Suprapubic skin (tissue), 3 donors: ENCODE measurements around the gene RXRB.

Experiments used
- POLR2A ChIP-seq, 2 donors: fragments of 450-650 bp; IDR thresholded peaks; one replicate each; pipeline ENCODE4 v1.6.1; 2017; ENCODE audit warnings: antibody characterized with exemption in 2 of 2, mild to moderate bottlenecking in 2 of 2, moderate library complexity in 2 of 2
- TF ChIP-seq, protein P1 (sequence below), 2 donors: fragments of 200-600 bp in 1 of 2; fragments of 450-650 bp in 1 of 2; sonication (generic) in 1 of 2; IDR thresholded peaks; one replicate each; pipeline ENCODE4 v1.5.1; 2016 to 2019; ENCODE audit warnings: antibody characterized with exemption in 2 of 2, mild to moderate bottlenecking in 1 of 2, moderate library complexity in 1 of 2

DNA sequence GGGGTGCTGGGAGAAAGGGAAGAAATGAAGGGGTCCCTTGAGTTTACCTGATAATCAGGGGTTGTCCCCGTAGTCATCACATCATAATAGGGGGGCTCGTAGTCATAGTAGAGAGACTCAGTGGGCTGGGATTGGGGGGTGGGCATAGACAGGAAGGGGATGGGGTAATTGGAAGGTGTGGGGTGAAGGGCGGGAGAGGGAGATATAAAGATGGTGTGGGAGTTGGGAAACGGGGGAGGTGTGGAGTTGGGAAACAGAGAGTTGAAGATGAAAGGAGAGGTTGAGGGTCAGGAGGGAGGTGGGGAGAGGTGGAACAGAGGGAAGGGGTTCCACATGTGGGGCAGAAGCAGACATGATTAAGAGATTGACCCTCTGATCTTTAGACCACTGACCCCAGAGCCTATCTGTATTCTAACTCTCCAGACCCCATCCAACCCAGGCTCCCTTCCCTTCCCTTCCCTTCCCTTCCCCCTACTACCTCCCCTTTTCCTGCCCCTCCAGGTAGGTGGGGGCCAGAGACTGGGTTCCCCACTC lies 14.7 kb downstream of the RXRB start:
- TF ChIP-seq POLR2A (IDR thresholded peaks at IDR 0.05) = no peak
- TF ChIP-seq, protein P1, sequence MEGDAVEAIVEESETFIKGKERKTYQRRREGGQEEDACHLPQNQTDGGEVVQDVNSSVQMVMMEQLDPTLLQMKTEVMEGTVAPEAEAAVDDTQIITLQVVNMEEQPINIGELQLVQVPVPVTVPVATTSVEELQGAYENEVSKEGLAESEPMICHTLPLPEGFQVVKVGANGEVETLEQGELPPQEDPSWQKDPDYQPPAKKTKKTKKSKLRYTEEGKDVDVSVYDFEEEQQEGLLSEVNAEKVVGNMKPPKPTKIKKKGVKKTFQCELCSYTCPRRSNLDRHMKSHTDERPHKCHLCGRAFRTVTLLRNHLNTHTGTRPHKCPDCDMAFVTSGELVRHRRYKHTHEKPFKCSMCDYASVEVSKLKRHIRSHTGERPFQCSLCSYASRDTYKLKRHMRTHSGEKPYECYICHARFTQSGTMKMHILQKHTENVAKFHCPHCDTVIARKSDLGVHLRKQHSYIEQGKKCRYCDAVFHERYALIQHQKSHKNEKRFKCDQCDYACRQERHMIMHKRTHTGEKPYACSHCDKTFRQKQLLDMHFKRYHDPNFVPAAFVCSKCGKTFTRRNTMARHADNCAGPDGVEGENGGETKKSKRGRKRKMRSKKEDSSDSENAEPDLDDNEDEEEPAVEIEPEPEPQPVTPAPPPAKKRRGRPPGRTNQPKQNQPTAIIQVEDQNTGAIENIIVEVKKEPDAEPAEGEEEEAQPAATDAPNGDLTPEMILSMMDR (IDR thresholded peaks at IDR 0.05) = no peak
